OCI-LY1 (cell line): ENCODE measurements around the gene PPARGC1A.

Experiments used
- H2AFZ ChIP-seq: fragments of 200-600 bp; sonication (generic), shearing (Covaris generic); 2 replicates; pipeline ENCODE4 v1.6.0; 2014; ENCODE audit warnings: antibody characterized with exemption, mild to moderate bottlenecking, low read length
- H3F3A ChIP-seq: fragments of 200-600 bp; sonication (generic), shearing (Covaris generic); 2 replicates; pipeline ENCODE4 v1.6.0; 2014; ENCODE audit warnings: mild to moderate bottlenecking, antibody characterized with exemption, low read length, moderate library complexity; ENCODE audit not compliant: insufficient read depth
- H3K27ac ChIP-seq: fragments of 200-600 bp; sonication (generic); 2 replicates; pipeline ENCODE4 v1.5.1; 2014; ENCODE audit warnings: low read length, mixed run types, mild to moderate bottlenecking, low read depth; ENCODE audit not compliant: poor library complexity, severe bottlenecking
- H3K27me3 ChIP-seq: fragments of 200-600 bp; sonication (generic); 2 replicates; pipeline ENCODE4 v1.6.0; 2014; ENCODE audit warnings: antibody characterized with exemption, mild to moderate bottlenecking, low read length, moderate library complexity; ENCODE audit not compliant: insufficient read depth
- H3K36me3 ChIP-seq: fragments of 200-600 bp; sonication (generic); 2 replicates; pipeline ENCODE4 v1.6.1; 2014; ENCODE audit warnings: mild to moderate bottlenecking, antibody characterized with exemption, low read length, moderate library complexity, mixed read lengths; ENCODE audit not compliant: insufficient read depth
- H3K4me1 ChIP-seq: fragments of 200-600 bp; sonication (generic); 2 replicates; pipeline ENCODE4 v1.5.1; 2014; ENCODE audit warnings: mild to moderate bottlenecking, low read length, moderate library complexity; ENCODE audit not compliant: insufficient read depth, severe bottlenecking
- H3K4me2 ChIP-seq: fragments of 200-600 bp; sonication (generic), shearing (Covaris generic); 2 replicates; pipeline ENCODE4 v1.6.1; 2014; ENCODE audit warnings: low read length
- H3K4me3 ChIP-seq: fragments of 200-600 bp; sonication (generic); 2 replicates; pipeline ENCODE4 v1.5.1; 2014; ENCODE audit warnings: low read length, low read depth, mild to moderate bottlenecking, mixed read lengths; ENCODE audit not compliant: poor library complexity, severe bottlenecking
- H3K79me2 ChIP-seq: fragments of 200-600 bp; shearing (Covaris generic); 2 replicates; pipeline ENCODE4 v1.6.1; 2016; ENCODE audit warnings: mixed run types, low read length, mixed read lengths; ENCODE audit not compliant: insufficient read depth
- H3K9ac ChIP-seq: fragments of 200-600 bp; sonication (generic), shearing (Covaris generic); 2 replicates; pipeline ENCODE4 v1.6.1; 2014; ENCODE audit warnings: mild to moderate bottlenecking, low read length, mixed read lengths
- H3K9me2 ChIP-seq: fragments of 200-600 bp; sonication (generic), shearing (Covaris generic); 2 replicates; pipeline ENCODE4 v1.6.1; 2014; ENCODE audit warnings: low read depth, mild to moderate bottlenecking, low read length, mixed read lengths
- H3K9me3 ChIP-seq: fragments of 200-600 bp; shearing (Covaris generic); 2 replicates; pipeline ENCODE4 v1.6.1; 2014; ENCODE audit warnings: low read length, mixed read lengths
- H4K20me1 ChIP-seq: fragments of 200-600 bp; sonication (generic), shearing (Covaris generic); 2 replicates; pipeline ENCODE4 v1.6.0; 2016; ENCODE audit warnings: mild to moderate bottlenecking, low read length; ENCODE audit not compliant: insufficient read depth
- CTCF ChIP-seq: fragments of 200-600 bp; sonication (generic), shearing (Covaris generic); IDR thresholded peaks from 2 replicates; pipeline ENCODE4 v1.5.1; 2017; ENCODE audit warnings: mild to moderate bottlenecking, antibody characterized with exemption, low read length, moderate library complexity, mixed read lengths
- EZH2 ChIP-seq: fragments of 200-600 bp; sonication (generic), shearing (Covaris generic); IDR thresholded peaks from 2 replicates; pipeline ENCODE4 v1.8.0; 2017; ENCODE audit warnings: borderline replicate concordance, mixed run types, mild to moderate bottlenecking, antibody characterized with exemption, low read length, moderate library complexity, mixed read lengths

The PPARGC1A gene

DNA sequence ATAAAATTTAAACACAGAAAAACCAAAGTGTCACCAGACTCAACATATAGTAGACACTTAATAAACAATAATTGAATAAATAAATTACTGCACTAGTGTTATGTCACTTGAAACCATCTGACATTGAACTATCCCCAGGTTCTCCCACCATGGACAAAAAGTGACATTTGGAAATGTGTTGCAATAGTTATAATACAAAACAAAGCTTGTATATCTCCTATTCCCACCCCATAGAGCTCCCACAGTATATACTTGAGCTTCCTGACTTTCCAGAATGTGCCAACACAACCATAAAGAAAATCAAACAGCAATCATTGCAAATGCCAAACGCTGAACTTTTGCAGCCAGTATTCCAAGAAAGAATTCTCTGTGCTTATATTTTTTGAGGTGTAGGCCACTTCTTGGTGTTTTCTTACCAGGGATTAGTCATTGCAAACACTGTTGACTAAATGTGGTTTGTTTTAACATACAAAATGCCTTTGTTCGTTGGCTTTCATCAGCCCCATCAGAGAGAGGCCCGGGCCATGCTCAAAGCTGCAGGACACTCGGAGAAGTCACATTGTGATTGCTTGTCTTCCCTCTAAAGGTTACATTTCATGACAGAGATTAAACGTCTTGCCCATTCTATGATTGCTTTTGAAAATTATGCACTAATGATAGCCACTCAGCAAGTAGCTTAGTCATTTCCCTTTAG, 33.8 kb downstream of the PPARGC1A start:
- no peak overlapping the region for H3K4me2 ChIP-seq
- H3F3A ChIP-seq, result no peaks in the 10 kb centered on the region

GRCh38 chr4:23853986-23854660, 35.7 kb downstream of the PPARGC1A start:
- Histone ChIP-seq H3K36me3 (no peaks in the 10 kb centered on the region), H3F3A (no peaks in the 10 kb centered on the region), H3K79me2 (no peaks in the 10 kb centered on the region), H4K20me1 (no peaks in the 10 kb centered on the region), H3K4me2 (no peak overlapping the region), H3K4me3 (no peak overlapping the region), H3K4me1 (no peaks in the 10 kb centered on the region), H3K27me3 (no peaks in the 10 kb centered on the region), H3K9me2 (no peaks in the 10 kb centered on the region), H3K9ac (no peak overlapping the region), H3K9me3 (no peaks in the 10 kb centered on the region), H2AFZ (no peak overlapping the region), H3K27ac (no peak overlapping the region)
- TF ChIP-seq EZH2 (no peak), CTCF (no peak)

More for the DNA sequence above, 33.8 kb downstream of the PPARGC1A start:
- Histone ChIP-seq H3K9me2 (no peaks in the 10 kb centered on the region), H3K9me3 (no peaks in the 10 kb centered on the region), H3K36me3 (no peaks in the 10 kb centered on the region), H4K20me1 (no peaks in the 10 kb centered on the region), H3K4me3 (no peak overlapping the region), H3K27ac (no peak overlapping the region), H3K27me3 (no peaks in the 10 kb centered on the region), H2AFZ (no peak overlapping the region), H3K79me2 (no peaks in the 10 kb centered on the region), H3K9ac (no peak overlapping the region), H3K4me1 (no peaks in the 10 kb centered on the region)
- TF ChIP-seq CTCF (no peak), EZH2 (no peak)

- Histone ChIP-seq H3K4me3 (no peak overlapping the region), H3K27me3 (no peaks in the 10 kb centered on the region), H3K9me2 (no peaks in the 10 kb centered on the region), H3F3A (no peaks in the 10 kb centered on the region), H3K4me2 (no peak overlapping the region), H3K27ac (no peak overlapping the region), H3K9me3 (no peaks in the 10 kb centered on the region), H3K9ac (no peak overlapping the region), H4K20me1 (no peaks in the 10 kb centered on the region), H2AFZ (no peak overlapping the region), H3K4me1 (no peaks in the 10 kb centered on the region), H3K36me3 (no peaks in the 10 kb centered on the region), H3K79me2 (no peaks in the 10 kb centered on the region)
- TF ChIP-seq CTCF (no peak), EZH2 (no peak)
Observed at GRCh38 chr4:23851464-23851863, 38.4 kb downstream of the PPARGC1A start.
